ENCODE data around the gene CPZ.

The CPZ gene

DNA sequence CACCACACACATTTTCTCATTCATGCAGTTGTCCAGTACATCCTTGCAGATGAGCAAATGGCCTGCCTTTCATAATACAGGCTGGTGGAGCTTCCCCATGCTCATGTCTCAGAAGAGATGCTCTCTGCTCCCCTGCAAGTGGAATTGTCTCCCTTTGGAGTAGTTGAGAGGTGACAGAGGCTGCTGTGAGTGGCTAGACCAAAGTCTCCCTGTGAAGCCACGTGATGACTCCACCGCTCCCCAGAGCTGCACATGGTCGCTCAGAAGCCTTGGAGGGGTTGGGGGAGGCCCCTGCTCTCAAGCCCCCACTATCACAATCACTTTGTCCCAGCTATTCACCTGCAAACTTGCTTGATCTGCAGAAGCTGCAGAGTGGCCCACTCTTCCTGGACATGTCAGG lies 13.8 kb upstream of the CPZ start:
- no peak overlapping the region for H3K27ac ChIP-seq (ENCODE audit: low read depth, low read length, poor library complexity, severe bottlenecking)
- no peaks in the 10 kb centered on the region for H3K9me3 ChIP-seq (ENCODE audit: low read length)
- H3K79me2 ChIP-seq (ENCODE audit: insufficient read depth, low read length): no peaks in the 10 kb centered on the region
- no peaks in the 10 kb centered on the region for H3K4me1 ChIP-seq (ENCODE audit: insufficient read depth, low read length, severe bottlenecking)
- H3K9ac ChIP-seq (ENCODE audit: low read length): no peak overlapping the region
- no peak overlapping the region for H3K4me3 ChIP-seq (ENCODE audit: low read depth, low read length, poor library complexity, severe bottlenecking)
- H3K4me2 ChIP-seq (ENCODE audit: low read length): no peak overlapping the region
- H3K27me3 ChIP-seq (ENCODE audit: insufficient read depth, low read length): no peaks in the 10 kb centered on the region
- H3F3A ChIP-seq (ENCODE audit: insufficient read depth, low read length): no peaks in the 10 kb centered on the region
- H3K36me3 ChIP-seq (ENCODE audit: insufficient read depth, low read length): no peaks in the 10 kb centered on the region
- TF ChIP-seq, protein P1, sequence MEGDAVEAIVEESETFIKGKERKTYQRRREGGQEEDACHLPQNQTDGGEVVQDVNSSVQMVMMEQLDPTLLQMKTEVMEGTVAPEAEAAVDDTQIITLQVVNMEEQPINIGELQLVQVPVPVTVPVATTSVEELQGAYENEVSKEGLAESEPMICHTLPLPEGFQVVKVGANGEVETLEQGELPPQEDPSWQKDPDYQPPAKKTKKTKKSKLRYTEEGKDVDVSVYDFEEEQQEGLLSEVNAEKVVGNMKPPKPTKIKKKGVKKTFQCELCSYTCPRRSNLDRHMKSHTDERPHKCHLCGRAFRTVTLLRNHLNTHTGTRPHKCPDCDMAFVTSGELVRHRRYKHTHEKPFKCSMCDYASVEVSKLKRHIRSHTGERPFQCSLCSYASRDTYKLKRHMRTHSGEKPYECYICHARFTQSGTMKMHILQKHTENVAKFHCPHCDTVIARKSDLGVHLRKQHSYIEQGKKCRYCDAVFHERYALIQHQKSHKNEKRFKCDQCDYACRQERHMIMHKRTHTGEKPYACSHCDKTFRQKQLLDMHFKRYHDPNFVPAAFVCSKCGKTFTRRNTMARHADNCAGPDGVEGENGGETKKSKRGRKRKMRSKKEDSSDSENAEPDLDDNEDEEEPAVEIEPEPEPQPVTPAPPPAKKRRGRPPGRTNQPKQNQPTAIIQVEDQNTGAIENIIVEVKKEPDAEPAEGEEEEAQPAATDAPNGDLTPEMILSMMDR (IDR thresholded peaks at IDR 0.05; ENCODE audit: low read length): no peak
- no peak for TF ChIP-seq EZH2 (IDR thresholded peaks at IDR 0.05; ENCODE audit: borderline replicate concordance, low read length)
- no peaks in the 10 kb centered on the region for H3K9me2 ChIP-seq (ENCODE audit: low read depth, low read length)
- no peaks in the 10 kb centered on the region for H4K20me1 ChIP-seq (ENCODE audit: insufficient read depth, low read length)
- no peak overlapping the region for H2AFZ ChIP-seq (ENCODE audit: low read length)

DNA sequence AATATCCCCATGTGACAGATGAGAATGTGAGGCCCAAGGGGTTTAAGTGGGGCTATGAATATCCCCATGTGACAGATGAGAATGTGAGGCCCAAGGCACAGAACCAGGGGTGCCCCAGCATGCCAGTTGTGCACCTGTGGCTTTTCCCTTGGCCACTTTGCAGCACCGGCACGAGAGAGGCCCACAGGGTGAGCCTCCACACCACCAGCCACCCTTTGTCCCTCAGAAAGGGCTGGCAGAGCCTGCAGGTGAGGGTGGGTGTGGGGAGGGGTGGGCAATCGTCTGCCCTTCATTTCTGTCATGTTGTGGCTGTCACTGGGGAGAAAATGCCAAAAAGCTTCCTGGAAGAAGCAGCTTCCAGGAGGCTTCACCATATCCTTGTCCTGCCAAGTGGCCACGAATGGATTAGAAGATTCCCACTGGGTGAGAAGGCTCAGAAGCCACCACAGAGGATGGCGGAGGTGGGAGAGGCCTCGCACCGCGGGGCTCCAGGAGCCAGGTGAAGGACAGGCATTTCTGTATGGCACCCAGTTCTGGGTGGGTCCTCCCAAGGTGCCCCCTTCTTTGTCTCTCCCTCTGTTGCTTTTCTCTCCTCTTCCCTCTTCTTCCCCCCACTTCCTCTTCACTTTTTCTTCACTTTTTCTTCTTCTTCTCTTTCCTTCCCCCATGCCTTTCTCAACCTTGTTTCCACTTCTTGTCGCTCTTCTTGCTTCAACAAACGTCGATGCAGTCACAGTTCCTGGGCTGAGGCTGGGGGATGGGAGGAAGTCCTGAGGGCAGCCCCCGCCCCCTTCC lies 12.8 kb upstream of the CPZ start:
- no peaks in the 10 kb centered on the region for H3K4me1 ChIP-seq (ENCODE audit: insufficient read depth, low read length, severe bottlenecking)
- no peak overlapping the region for H2AFZ ChIP-seq (ENCODE audit: low read length)
- no peaks in the 10 kb centered on the region for H3K9me2 ChIP-seq (ENCODE audit: low read depth, low read length)
- no peaks in the 10 kb centered on the region for H3K9me3 ChIP-seq (ENCODE audit: low read length)
- TF ChIP-seq EZH2 (IDR thresholded peaks at IDR 0.05; ENCODE audit: borderline replicate concordance, low read length): no peak
- TF ChIP-seq, protein P1 (IDR thresholded peaks at IDR 0.05; ENCODE audit: low read length): no peak
- no peaks in the 10 kb centered on the region for H3F3A ChIP-seq (ENCODE audit: insufficient read depth, low read length)
- no peaks in the 10 kb centered on the region for H3K36me3 ChIP-seq (ENCODE audit: insufficient read depth, low read length)
- H3K9ac ChIP-seq (ENCODE audit: low read length): no peak overlapping the region
- no peak overlapping the region for H3K27ac ChIP-seq (ENCODE audit: low read depth, low read length, poor library complexity, severe bottlenecking)
- no peaks in the 10 kb centered on the region; the same call in 1 of the 2 replicates for H3K27me3 ChIP-seq (ENCODE audit: insufficient read depth, low read length)
- H3K4me2 ChIP-seq (ENCODE audit: low read length): no peak overlapping the region
- H3K4me3 ChIP-seq (ENCODE audit: low read depth, low read length, poor library complexity, severe bottlenecking): no peak overlapping the region
- H3K79me2 ChIP-seq (ENCODE audit: insufficient read depth, low read length): no peaks in the 10 kb centered on the region
- no peaks in the 10 kb centered on the region for H4K20me1 ChIP-seq (ENCODE audit: insufficient read depth, low read length)

DNA sequence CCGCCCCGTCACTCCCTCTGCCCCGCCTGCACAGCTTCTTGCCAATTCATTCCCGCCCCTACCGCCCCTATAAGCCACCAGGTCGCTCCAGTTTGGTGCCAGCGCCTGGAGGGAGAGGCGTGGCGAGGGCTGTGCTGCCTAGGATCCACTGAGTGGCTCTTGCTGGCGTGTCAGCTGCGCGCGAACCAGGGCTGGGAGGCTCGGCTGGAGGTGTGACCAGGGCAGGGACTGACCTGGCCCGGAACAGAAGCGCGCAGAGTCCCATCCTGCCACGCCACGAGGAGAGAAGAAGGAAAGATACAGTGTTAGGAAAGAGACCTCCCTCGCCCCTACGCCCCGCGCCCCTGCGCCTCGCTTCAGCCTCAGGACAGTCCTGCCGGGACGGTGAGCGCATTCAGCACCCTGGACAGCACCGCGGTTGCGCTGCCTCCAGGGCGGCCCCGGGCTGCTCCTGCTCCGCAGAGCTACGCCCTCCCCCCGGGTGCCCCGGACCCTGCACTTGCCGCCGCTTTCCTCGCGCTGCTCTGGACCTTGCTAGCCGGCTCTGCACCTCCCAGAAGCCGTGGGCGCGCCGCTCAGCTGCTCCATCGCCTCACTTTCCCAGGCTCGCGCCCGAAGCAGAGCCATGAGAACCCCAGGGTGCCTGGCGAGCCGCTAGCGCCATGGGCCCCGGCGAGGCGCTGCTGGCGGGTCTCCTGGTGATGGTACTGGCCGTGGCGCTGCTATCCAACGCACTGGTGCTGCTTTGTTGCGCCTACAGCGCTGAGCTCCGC lies 12.1 kb upstream of the CPZ start, which contains the start of gene GPR78:
GPR78 (plus strand) TSS at position 72 of the 773 bp plus-strand sequence; CDS start at position 663, 591 bp downstream.
- Histone ChIP-seq H3K4me1 (ENCODE audit: insufficient read depth, low read length, severe bottlenecking) (no peaks in the 10 kb centered on the region), H3K9ac (ENCODE audit: low read length) (no peak within 1 kb of the TSS), H4K20me1 (ENCODE audit: insufficient read depth, low read length) (no peaks in the 10 kb centered on the region), H3K27me3 (ENCODE audit: insufficient read depth, low read length) (no peaks in the 10 kb centered on the region; the same call in 1 of the 2 replicates), H3K9me2 (ENCODE audit: low read depth, low read length) (no peaks in the 10 kb centered on the region), H3F3A (ENCODE audit: insufficient read depth, low read length) (no peaks in the 10 kb centered on the region), H3K27ac (ENCODE audit: low read depth, low read length, poor library complexity, severe bottlenecking) (no peak within 1 kb of the TSS), H3K4me3 (ENCODE audit: low read depth, low read length, poor library complexity, severe bottlenecking) (no peak within 1 kb of the TSS), H3K9me3 (ENCODE audit: low read length) (no peaks in the 10 kb centered on the region), H3K4me2 (ENCODE audit: low read length) (no peak within 1 kb of the TSS), H3K79me2 (ENCODE audit: insufficient read depth, low read length) (no peaks in the 10 kb centered on the region), H2AFZ (ENCODE audit: low read length) (no peak within 1 kb of the TSS), H3K36me3 (ENCODE audit: insufficient read depth, low read length) (no peaks in the 10 kb centered on the region)
- no peak for TF ChIP-seq EZH2 (IDR thresholded peaks at IDR 0.05; ENCODE audit: borderline replicate concordance, low read length)
- TF ChIP-seq, protein P1 (IDR thresholded peaks at IDR 0.05; ENCODE audit: low read length): no peak

All from OCI-LY1 (cell line).